Measurements from ENCODE around the gene RPL7A. TPM values are rescaled to one million over a fixed set of nuclear protein-coding genes. Genes with fewer than 3 reads are reported as not detected.

Gene RPL7A
- total RNA-seq, 1 experiment from 2014 or later = 904 TPM

DNA sequence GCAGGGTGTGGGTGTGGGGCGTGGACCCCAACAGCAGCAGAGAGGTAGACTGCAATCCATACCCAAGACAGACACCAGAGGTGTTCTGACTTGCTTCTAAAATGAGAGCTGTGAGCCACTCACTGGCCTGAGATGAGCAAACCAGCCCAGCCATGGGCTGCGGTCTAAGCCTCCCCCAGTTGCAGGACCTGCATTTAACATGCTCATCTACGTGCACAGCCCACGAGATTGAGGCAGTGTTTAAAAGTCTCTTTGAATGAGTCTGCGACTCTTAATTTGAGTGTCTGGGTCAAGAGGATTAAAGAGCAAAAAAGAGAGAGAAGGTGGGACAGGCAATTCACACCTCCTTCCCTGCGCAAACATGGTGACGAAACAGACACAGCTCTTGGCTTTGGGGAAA is 21.9 kb downstream of the RPL7A start:
- Mint-ChIP-seq H3K4me1 (ENCODE audit: low read depth, unreplicated experiment) (peaks cover 13% of the 10 kb centered on the region), H3K36me3 (ENCODE audit: insufficient read depth, unreplicated experiment) (peaks cover 29% of the 10 kb centered on the region), H3K9me3 (ENCODE audit: low read depth, unreplicated experiment) (no peaks in the 10 kb centered on the region), H3K4me3 (ENCODE audit: low read depth, unreplicated experiment) (no peak overlapping the region), H3K27ac (ENCODE audit: unreplicated experiment) (no peak overlapping the region), H3K27me3 (ENCODE audit: unreplicated experiment) (no peaks in the 10 kb centered on the region)
- DNase-seq = no peak
- intact Hi-C loops (cut with micrococcal nuclease; ENCODE audit: unreplicated experiment) = no loop called here
- BruUV-seq (replicated peaks) = no TSS peak
- TF ChIP-seq, protein P1, sequence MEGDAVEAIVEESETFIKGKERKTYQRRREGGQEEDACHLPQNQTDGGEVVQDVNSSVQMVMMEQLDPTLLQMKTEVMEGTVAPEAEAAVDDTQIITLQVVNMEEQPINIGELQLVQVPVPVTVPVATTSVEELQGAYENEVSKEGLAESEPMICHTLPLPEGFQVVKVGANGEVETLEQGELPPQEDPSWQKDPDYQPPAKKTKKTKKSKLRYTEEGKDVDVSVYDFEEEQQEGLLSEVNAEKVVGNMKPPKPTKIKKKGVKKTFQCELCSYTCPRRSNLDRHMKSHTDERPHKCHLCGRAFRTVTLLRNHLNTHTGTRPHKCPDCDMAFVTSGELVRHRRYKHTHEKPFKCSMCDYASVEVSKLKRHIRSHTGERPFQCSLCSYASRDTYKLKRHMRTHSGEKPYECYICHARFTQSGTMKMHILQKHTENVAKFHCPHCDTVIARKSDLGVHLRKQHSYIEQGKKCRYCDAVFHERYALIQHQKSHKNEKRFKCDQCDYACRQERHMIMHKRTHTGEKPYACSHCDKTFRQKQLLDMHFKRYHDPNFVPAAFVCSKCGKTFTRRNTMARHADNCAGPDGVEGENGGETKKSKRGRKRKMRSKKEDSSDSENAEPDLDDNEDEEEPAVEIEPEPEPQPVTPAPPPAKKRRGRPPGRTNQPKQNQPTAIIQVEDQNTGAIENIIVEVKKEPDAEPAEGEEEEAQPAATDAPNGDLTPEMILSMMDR (IDR thresholded peaks at IDR 0.05; ENCODE audit: unreplicated experiment) = no peak
- CTCF ChIA-PET = interaction anchor here (0.6 kb wide), 1 partner anchor 200 kb away, joined by 3 read pairs; no protein-coding TSS in a partner anchor

DNA sequence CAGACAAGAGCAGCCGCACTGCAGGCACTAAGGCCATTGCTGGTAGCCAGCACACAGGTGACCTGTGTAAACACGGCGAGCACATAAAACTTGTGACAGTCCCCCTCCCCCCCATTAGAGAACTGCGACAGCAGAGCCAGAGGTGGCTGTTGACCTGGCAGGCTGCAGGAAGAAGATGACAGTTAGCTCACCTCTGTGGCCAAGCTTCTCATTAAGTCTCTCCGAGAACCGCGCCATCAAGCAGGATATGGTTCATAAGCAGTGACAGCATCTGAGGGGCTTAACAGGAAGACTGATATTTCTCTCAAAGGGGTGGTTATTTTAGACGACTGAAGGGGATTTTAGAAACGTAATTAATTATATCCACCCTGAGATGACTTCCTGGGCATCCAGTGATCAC is 22.7 kb downstream of the RPL7A start:
- H3K27me3 Mint-ChIP-seq (ENCODE audit: unreplicated experiment) = no peaks in the 10 kb centered on the region
- H3K27ac Mint-ChIP-seq (ENCODE audit: unreplicated experiment) = no peak overlapping the region
- no TSS peak for BruUV-seq (replicated peaks)
- H3K4me1 Mint-ChIP-seq (ENCODE audit: low read depth, unreplicated experiment) = peaks cover 13% of the 10 kb centered on the region
- DNase-seq = no peak
- intact Hi-C loops (cut with micrococcal nuclease; ENCODE audit: unreplicated experiment) = no loop called here
- CTCF ChIA-PET = no interaction called here
- TF ChIP-seq, protein P1 (IDR thresholded peaks at IDR 0.05; ENCODE audit: unreplicated experiment) = no peak
- no peaks in the 10 kb centered on the region for H3K9me3 Mint-ChIP-seq (ENCODE audit: low read depth, unreplicated experiment)
- peaks cover 35% of the 10 kb centered on the region for H3K36me3 Mint-ChIP-seq (ENCODE audit: insufficient read depth, unreplicated experiment)
- H3K4me3 Mint-ChIP-seq (ENCODE audit: low read depth, unreplicated experiment) = no peak overlapping the region

DNA sequence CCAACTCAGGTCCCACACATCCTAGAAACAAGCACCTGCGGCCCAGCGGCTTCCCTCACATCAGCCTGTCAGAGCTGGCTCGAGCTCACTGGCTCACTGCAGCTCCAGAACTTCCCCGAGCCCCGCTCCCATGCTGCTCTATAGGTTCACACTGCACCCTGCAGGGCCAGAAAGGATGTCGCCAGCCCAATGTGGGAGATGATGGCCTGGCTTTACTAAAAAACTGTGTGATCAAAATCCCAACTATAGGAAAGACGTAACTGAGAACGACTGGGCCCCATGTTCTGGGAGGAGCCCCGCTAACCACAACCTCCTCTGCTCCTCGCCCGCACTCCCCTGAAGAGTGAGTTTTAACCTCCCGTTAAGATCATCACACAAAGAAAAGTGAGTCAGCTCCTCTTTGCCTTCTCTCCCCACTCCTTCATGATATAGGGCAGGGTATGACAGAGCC is 23.3 kb downstream of the RPL7A start:
- no peak overlapping the region for H3K27ac Mint-ChIP-seq (ENCODE audit: unreplicated experiment)
- no peaks in the 10 kb centered on the region for H3K9me3 Mint-ChIP-seq (ENCODE audit: low read depth, unreplicated experiment)
- no TSS peak for BruUV-seq (replicated peaks)
- H3K4me3 Mint-ChIP-seq (ENCODE audit: low read depth, unreplicated experiment) = no peak overlapping the region
- no peak for DNase-seq
- H3K4me1 Mint-ChIP-seq (ENCODE audit: low read depth, unreplicated experiment) = peaks cover 13% of the 10 kb centered on the region
- intact Hi-C loops (cut with micrococcal nuclease; ENCODE audit: unreplicated experiment) = no loop called here
- TF ChIP-seq, protein P1 (IDR thresholded peaks at IDR 0.05; ENCODE audit: unreplicated experiment) = no peak
- peaks cover 35% of the 10 kb centered on the region for H3K36me3 Mint-ChIP-seq (ENCODE audit: insufficient read depth, unreplicated experiment)
- CTCF ChIA-PET = no interaction called here
- no peaks in the 10 kb centered on the region for H3K27me3 Mint-ChIP-seq (ENCODE audit: unreplicated experiment)

GRCh38 chr9:133372144-133372543 is 24.1 kb downstream of the RPL7A start:
- Mint-ChIP-seq H3K36me3 (ENCODE audit: insufficient read depth, unreplicated experiment) (peaks cover 35% of the 10 kb centered on the region), H3K9me3 (ENCODE audit: low read depth, unreplicated experiment) (no peaks in the 10 kb centered on the region), H3K27me3 (ENCODE audit: unreplicated experiment) (no peaks in the 10 kb centered on the region), H3K4me3 (ENCODE audit: low read depth, unreplicated experiment) (no peak overlapping the region), H3K4me1 (ENCODE audit: low read depth, unreplicated experiment) (peaks cover 13% of the 10 kb centered on the region), H3K27ac (ENCODE audit: unreplicated experiment) (no peak overlapping the region)
- no TSS peak for BruUV-seq (replicated peaks)
- intact Hi-C loops (cut with micrococcal nuclease; ENCODE audit: unreplicated experiment) = no loop called here
- TF ChIP-seq, protein P1 (IDR thresholded peaks at IDR 0.05; ENCODE audit: unreplicated experiment) = no peak
- CTCF ChIA-PET = no interaction called here
- no peak for DNase-seq

All from Calu3 (cell line).